GM18502 (cell line): Measurements from ENCODE around the gene INPP5J.
"Not testable (repeated sequence)": the region's sequence is repeated elsewhere in the genome, so short reads cannot be mapped to it uniquely, and the experiment has no call there.

Experiments used
- ATAC-seq: cut with Tn5 transposase; IDR thresholded peaks from one replicate; pipeline ENCODE4 v1.9.1; 2021; ENCODE audit warnings: mild to moderate bottlenecking; ENCODE audit not compliant: unreplicated experiment, poor library complexity

The INPP5J gene

GRCh38 chr22:31122532-31123291 lies at the start of gene INPP5J:
INPP5J (plus strand) TSS chr22:31122966; CDS start chr22:31123015, 49 bp downstream.
- no peak for ATAC-seq

DNA sequence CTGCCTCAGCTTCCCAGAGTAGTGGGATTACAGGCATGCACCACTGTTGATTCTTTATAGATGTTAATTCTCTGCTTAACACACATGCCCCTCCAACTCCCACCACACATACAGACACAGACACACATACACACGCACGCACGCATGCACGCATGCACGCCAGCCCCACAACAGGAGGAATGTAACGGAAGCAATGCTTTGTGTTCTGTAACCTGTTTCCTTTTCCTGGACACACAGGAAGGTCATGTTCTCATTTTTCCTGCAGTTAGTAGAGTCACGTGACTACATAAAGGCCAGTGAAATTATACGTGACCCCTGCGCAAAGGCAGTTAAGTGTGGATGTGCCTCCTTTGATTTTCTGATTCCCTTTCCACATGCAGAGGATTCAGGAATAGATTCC lies 49.6 kb upstream of the INPP5J start:
- not testable (repeated sequence) for ATAC-seq

DNA sequence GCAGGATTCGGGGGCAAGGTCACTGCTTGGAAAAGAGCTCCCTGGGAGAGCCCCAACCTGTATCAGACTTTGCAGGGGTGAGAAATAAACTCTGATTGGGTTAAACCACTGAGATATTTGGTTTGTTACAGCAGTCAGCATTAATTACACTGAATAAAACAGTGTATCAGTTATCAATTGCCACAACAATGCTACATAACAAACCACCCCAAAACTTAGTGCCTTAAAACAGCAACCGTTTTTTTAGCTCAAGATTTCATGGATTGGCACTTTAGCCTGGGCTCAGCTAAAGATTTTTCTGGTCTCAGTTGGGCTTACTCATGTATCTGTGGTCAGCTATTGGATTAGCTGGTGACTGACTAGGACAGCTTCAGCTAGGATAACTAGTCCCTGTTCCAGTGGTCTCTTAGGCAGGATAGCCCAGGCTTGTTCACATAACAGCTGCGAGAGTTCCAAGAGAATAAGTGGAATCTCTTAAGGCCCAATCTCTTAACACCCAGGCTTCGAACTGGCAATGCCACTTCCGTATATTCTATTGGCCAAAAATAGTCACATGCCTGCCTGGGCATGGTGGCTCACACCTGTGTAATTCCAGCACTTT lies 49.1 kb upstream of the INPP5J start:
- ATAC-seq: not testable (repeated sequence)

DNA sequence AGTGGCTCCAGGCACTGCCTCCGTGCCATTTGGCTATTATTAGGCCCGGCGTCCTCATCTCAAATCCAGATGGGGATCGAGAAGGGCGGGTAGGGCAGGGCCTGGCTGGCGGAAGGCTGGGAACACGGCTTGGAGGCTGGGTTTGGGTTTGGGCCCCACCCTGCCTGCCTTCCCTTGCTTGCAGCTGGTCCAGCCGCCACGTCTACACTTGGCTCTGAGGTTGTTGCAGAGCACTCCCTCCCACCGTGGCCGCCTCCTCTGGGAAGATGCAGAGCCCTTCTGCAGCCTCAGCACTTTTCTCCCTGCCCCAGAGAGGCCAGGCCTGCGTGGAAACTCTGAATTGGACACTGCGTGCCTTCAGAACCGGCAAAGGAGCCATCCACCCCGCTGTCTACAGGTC lies 46.8 kb upstream of the INPP5J start:
- no peak for ATAC-seq

DNA sequence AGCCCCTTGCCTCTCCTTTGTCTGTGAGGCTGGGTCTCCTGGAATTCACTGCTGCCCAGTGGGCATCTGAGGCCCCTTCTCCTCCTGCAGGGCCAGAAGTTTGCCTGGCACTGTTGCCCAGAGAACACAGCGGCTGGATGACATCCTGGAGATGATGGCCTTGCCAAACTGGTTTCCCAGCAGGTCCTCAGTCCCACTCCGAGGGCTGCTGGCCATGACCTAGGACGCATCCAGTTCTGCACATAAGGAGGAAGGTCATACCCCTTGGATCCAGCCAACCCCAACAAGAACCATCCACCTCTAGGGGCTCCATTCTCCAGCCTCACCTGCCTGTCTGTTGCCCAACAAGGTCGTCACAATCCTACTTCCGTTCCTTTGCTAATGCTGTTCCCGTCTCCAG lies 45.1 kb upstream of the INPP5J start:
- ATAC-seq: no peak

DNA sequence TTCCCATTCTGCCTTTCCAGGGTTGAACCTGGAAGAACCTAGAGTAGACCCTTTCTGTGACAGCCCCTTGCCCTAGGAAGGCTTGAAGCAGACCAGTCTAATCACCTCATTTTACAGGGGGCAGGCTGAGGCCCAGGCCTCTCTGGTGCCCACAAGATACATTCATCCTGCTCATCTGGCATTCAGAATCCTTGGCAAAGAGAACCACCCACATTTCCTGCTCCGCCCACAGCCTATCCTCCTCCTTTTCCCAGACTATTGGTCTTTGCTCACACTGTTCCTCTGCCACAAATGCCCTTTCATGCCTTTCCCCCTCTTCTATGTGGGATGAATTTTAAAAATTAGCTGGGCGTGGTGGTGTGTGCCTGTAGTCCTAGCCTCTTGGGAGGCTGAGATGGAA lies 44.4 kb upstream of the INPP5J start:
- not testable (repeated sequence) for ATAC-seq

- ATAC-seq: no peak
Measured at GRCh38 chr22:31079095-31079642, 43.6 kb upstream of the INPP5J start.

GRCh38 chr22:31080164-31080847 lies 42.5 kb upstream of the INPP5J start:
- ATAC-seq: no peak

DNA sequence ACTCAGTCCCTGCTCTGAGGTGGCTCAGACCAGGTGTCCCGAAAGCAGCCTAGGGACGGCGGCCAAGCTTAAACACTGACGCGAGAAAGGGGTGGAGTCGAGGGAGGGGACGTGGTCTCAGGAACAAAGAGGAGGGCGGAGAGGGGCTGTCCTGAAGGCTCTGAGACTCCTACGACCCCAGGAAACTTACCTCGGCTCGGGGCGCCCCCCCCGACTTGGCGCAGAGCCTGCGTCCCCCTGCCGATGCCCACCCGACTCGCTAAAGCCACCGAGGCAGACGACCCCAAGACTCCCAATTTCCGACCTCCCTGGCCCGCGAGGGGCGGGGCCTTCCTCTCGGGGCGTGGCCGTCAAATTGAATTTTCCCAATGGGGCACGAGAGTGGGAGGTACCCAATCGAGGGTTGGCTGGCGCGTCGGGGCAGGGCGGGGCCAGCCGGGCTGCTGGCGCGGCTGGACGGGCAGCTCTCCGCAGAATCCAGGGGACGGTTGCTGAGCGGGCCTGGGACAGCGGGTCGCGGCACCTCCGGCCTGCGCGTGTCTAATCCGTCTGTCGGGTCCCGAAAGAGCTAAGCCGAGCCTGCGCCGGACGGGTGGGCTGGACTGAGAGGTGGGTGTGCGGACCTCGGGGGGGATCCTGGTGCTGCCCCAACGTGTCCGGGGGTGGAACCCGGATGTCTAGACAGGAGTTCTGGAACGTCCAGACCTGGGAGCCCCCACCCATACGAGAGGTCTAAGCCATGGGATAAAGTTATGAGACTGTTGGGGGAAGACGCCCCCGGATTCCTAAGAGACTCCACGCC lies 41.7 kb upstream of the INPP5J start, which contains the start of gene SMTN:
SMTN (plus strand) TSS at position 471 of the 802 bp plus-strand sequence. CDS start 1,941 bp downstream, outside the sequence.
- peak; percentile 60 for ATAC-seq

GRCh38 chr22:31081963-31082605 lies 40.7 kb upstream of the INPP5J start:
- ATAC-seq: no peak

- ATAC-seq: no peak
Measured at GRCh38 chr22:31082606-31083376, 40.0 kb upstream of the INPP5J start.

GRCh38 chr22:31083377-31083768 lies 39.4 kb upstream of the INPP5J start:
- ATAC-seq: no peak

- ATAC-seq: peak; percentile 6
Measured at GRCh38 chr22:31083923-31084810, 38.6 kb upstream of the INPP5J start.

DNA sequence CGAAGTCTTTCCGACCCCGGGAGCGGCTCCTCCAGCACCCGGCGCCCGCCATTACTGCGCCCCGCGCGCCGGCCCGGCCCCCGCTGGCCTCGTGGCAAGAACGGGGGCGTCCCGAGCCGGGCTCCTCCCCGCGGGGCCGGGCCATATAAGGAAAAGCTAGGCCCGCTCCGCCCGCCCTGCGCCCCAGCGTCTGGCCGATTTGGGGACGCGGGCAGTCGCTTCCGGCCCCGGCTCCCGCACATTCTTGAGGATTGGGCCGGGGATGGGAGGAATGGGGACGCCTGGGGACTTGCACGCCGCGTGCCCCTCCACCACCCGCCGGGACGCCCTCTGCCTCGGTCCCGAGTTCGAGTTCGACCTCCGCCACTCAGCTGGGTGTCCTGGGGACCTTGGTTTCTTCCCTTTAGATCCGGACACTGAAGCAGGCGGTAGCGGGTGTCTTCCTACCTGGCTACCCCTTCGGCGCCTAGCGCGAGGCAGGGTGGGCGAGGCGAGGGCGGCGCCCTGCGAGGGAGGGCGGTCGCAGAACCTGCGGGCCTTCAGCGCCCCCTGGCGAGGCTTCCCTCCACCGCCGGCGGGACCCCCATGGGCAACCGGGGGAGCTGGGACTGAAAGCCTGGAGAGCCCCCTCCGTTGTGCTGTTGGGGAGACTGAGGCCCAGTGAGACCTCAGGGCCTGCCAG lies 37.8 kb upstream of the INPP5J start:
- ATAC-seq: peak; percentile 73

DNA sequence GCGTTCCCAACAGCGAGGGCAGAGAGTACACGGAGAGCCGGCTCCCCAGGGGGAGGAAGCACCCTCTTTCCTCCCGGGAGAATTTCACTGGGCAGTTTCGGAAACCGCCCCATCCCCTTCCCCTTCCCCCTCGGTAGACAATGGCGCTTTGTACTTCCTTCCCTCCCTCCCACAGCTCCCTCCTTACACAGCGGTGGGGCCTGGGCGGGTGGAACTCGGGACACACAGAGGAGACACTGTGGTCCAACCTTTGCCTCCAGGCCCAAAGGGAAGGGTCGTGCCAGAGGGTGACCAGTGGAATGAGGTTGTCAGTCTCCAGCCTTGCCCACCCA lies 37.3 kb upstream of the INPP5J start:
- ATAC-seq: no peak

DNA sequence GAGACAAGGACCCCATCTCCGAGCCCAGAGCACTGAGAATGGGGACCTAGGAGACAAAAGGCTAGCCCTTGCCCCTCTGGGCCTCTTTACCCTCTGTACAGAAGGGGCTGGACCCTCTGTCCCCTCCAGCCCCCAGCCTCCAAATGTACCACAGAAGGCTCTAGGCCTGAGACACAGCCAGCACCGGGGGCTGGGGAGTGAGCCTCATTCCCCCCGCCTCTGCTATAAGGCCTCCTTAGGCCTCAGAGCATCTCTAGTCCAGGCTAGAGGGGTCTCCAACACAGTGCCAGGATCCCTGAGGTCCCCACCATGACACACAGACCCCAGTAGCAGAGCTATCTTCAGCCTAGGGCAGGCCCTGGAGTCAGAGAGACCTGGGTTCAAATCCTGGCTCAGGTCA lies 36.8 kb upstream of the INPP5J start:
- no peak for ATAC-seq

- ATAC-seq: no peak
Measured at GRCh38 chr22:31086703-31087330, 35.9 kb upstream of the INPP5J start.
